NCI-H146 treated with DMSO at 0.1 percent for 48 hours (cell line): Measurements from ENCODE around the gene JAZF1.
"Not testable (repeated sequence)": the region's sequence is repeated elsewhere in the genome, so short reads cannot be mapped to it uniquely, and the experiment has no call there.

Experiments
- DNase-seq: peaks from one replicate; lab custom pipeline; 2025; ENCODE audit not compliant: unreplicated experiment; lab: John Stamatoyannopoulos, UW

Gene JAZF1

DNA sequence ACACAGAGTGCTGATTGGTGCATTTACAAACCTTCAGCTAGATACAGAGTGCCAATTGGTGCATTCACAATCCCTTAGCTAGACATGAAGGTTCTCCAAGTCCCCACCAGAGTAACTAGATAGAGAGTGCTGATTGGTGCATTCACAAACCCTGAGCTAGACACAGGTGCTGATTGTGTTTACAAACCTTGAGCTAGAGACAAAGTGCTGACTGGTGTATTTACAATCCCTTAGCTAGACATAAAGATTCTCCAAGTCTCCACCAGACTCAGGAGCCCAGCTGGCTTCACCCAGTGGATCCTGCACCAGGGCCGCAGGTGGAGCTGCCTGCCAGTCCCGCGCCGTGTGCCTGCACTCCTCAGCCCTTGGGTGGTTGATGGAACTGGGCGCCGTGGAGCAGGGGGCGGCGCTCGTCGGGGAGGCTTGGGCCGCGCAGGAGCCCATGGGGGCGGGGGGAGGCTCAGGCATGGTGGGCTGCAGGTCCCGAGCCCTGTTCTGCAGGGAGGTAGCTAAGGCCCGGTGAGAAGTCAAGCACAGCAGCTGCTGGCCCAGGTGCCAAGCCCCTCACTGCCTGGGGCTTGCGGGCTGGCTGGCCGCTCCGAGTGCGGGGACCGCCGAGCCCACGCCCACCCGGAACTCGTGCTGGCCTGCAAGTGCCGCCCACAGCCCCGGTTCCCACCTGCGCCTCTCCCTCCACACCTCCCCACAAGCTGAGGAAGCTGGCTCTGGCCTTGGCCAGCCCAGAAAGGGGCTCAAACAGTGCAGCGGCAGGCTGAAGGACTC is 323.7 kb downstream of the JAZF1 start:
- not testable (repeated sequence) for DNase-seq

DNA sequence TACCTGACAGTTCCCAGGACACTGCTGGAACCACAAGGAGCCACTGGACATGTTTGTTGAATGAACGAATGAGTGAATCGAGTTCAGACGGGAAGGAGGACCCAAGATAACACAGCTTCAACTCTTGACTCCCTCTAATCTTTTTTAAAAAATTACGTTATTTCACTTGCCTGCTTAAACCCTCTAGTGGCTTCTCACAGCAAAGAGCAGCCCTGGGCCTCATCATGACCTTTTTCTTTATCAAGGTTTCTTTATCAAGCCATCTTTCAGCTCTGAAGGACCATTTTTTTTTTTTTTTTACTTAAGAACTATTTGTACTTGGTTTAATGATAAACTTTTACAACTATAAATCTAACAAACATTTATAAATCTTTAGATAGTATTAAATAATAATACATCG is 330.1 kb downstream of the JAZF1 start:
- DNase-seq: no peak

DNA sequence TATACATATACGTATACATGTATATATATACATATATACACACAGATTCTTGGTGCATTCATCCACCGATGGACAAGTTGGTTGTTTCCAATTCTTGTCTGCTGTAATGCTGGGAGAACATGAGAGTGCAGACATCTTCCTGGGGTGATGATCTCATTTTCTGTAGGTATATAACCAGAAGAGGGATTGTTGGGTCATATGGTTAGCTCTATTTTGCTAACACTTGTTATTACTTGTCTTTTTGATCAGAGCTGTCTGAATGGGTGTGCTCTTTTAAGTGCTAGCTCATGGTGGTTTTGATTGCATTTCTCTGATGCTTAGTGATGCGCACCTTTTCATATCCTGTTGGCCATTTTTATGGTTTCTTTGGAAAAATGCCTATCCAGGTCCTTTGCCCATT is 334.2 kb downstream of the JAZF1 start:
- no peak for DNase-seq

DNA sequence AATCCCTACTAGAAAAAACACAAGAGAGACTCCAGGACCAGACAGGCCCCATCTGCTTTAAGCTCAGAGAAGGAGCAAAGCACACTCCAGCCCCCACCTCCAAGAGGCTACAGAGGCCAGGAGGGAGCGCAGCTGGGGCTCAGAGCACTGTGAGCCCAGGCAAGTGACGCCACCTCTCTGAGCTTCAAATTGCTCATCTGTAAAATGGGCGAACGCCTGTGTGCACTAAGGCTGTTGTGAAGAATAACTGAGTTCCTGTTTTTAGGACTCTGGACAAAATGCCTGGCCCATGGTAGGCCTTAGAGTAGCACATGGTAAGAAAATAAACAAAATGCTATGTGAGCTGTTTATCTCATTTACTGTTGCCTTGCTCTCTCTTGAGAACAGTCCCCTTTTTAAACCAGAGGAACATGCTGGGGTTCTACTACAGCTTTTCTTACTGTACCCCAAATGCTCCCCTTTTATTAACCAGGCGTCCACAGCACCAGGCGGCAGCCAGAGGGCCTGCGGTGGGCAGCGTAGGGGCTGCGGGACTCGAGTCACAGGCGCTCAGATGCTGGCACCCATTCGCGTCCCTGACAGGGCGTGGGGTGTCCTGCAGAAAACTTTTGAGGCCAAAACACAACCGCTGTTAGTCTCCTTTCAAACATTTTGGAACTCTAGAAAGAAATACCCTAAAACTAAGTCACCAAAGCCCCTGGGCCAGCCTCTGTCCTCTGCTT is 336.9 kb downstream of the JAZF1 start:
- no peak for DNase-seq

DNA sequence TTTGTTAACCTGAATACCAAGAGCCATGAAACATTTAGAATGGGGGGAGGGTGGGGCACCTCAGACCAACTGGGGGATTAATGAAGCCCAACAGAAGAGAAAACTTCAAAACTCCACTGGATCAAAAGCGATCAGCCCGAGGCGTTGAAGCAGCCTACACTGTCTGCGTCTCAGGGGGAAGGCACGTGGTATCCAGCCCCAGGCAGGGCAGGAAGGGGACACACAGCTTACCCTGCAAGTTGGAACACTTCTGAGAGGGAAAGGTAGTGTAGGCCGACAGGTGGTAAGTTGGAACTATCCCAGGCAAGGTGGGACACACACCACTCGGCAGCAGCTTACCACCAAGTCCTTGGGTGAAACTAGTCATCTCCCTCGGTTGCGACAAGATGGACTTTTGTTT is 337.7 kb downstream of the JAZF1 start:
- no peak for DNase-seq

DNA sequence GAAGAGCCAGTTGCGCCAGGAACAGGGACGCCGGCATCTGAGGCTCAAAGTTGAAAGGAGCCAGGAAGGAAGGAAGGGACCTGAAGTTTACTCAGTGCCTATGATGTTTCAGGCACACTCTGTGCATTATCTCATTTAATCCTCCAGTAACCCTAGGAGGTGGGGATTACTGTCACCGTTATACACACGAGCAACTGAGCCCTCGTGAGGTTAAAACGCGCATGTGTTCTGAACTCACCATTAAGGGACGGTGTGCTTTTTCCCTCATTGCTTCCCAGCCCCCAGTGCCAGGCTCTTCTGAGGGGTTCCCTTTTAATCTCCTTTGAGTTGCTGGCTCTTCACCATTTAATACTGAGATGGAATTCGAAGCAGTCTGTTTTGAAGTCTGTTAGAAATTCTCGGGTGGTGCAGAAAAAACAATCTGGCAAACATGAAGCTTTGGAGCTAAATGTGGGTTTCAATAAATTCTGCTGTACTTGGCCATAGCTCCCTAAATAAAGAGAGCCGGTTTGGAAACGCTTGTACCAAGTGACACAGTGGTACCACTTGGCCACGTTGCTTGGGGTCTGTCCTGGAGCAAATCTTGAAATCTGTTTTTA is 338.4 kb downstream of the JAZF1 start:
- DNase-seq: no peak

DNA sequence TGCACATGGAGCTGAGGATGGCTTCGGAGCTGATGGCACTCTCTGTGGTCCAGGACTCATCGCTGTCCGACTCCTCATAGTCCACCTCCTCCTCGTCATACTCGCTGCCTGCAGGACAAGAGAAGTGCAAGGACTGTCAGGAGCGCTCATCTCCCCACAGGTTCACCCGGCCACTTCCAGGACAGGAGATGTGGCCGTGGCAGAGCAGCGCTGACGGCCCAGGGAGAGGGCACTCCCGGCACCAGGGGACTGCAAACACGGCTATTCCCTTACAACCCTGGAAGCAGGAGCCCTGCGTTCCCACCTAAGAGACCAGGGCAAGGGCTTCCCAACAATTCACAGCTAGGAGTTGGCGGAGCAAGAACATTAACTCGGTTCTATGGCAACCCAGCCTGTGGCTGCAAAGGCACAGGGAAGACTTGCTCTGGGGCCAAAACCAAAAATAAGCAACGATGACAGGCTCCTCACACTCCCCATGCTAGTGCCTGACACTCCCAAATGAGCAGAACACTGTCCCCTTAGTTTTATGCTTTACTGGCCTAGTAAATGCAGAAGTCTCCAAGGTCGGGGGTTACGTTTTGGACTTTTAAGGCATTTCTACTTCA is 339.7 kb downstream of the JAZF1 start:
- no peak for DNase-seq

DNA sequence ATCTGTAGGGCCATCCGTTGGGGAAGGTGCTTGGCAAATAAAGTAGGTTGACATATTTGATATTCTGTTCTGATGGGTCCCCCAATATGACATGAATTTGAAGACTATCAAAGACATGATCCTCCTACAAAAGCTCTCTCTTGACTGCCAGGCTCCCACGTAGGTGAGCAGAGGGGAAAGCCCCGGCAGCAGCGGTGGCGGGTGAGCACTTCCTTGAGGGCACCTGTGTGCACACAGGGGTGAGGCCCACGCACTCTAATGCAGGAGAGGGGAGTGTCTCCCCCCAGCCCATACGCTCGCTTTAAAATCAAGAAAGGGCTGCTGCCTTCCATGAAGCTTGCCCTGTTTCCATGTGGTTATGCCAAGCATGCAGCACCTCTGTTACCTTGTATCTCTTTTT is 340.3 kb downstream of the JAZF1 start:
- DNase-seq: no peak

DNA sequence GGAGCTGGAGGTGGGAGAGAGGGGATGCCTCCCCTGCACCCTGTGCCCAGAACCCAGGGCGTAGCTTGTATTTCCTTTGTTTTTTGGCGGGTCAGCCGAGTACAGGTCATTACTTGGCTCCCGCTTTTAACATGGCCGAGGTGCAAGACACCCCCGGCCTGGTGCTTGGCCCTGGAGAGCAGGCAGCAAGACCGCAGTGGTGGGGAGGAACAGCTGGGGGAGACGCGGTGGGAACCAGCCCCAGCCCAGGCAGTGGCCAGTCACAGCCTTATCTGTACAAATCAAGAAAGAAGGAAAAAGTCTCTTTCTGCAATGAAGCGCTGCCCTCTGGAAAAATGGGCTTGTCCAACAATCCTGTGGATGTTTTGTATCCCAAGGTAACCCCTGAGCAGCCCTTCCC is 341.5 kb downstream of the JAZF1 start:
- DNase-seq: no peak

DNA sequence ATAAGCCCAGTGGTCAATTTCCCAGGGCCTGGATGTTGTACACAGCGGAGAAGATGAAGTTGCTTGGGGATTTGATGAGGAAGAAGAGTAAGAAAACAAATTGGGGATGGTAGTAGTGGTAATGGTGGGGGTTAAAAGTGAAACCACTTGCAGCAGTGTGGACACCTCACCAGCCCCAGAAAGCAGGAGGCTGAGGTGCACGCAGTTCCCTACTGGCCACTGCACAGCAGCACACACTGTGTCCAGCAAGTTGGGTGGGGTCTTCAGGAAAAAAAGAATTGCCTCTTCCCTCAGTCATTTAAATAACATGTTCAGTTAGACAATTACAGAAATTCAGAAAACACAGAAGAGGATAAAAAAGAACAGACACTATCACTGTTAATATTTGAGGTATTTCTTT is 344.1 kb downstream of the JAZF1 start:
- DNase-seq: no peak

DNA sequence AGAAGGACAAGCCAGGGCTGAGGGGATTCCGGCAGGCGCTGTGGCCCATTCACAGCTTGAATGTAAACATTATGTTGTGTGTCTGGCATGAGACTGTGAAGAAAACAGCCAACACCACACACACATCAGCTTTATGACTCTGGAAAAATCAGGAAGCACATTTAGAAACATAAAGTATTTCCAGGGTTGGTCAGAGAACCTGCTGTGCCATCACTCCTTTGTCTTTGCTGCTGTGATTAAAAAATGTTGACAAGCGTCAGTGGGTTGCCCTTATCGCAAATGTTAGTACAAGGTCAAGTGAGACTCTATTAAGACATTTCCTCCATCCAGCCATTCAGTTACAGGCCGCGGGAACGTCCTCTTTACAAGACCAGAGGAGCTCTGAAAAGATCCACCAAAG is 345.2 kb downstream of the JAZF1 start:
- DNase-seq: no peak

DNA sequence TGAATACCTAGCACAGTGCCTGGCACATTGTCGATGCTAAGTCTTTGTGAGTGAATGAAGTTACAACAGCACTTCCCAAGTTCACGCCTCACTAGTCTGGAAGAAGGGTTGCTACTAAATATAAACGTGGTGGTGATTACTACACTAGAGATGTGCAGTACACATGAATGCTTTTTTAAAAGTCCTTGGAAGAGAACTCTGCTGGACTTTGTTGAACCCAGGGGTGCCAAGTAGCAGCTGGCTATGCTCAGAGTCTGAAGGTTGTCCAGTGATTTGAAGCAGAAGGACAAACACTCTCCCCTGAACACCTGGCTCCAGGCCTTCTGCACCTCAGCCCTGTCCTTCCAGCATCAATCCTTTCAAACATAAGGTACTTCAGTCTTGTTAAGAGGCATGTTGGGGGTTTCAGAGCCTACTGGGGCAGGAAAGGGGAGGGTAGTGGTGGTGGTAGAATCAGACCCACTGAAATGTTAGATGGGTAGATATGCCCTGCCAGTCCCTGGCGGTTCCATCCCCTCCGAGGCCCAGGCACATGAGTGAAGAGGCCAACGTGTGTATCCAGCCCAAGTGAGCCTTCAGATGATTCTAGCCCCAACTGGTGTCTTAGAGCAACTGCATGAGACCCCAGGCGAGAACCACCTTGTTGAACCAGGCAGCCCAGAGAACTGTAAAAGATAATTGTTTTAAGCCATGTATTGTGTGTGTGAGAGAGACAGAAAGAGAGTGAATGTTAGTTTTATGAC is 346.2 kb downstream of the JAZF1 start:
- DNase-seq: no peak

DNA sequence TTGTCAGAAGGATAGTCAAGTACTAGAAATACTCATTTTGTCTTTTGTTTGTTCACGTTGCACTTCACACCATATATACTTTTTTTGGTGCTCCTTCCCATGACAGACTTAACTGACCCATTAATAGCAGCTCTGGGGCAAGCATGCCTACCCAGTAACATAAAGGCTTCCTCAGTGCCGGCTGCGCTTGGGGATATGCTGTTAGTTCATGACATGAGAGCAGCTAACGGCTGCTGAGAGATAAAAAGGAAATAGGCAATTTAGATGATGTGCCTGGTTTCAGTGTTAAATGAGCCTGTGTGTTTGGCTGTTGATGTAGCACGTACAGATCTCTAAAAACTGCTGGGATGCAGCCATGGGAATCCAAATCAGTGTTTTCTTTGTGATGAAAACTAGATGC is 354.2 kb downstream of the JAZF1 start:
- no peak for DNase-seq

DNA sequence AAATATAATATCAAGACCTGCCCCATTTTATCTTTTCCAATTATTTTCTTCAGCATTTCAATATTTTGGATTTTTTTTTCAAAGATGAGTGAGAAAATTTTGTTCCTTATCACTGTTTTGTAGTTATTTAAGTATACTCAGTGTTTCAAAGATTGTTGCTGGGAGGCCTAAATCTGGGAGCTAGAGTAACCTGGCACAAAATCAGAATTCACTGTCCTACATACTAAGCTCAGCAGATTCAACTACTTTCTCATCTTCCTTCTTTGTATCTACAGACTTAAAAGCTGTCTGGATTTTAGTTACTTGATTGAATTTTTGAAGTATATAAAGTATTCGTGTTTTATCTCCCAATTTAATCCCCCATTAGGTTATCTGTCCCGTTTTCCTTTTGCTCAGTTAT is 354.7 kb downstream of the JAZF1 start:
- DNase-seq: no peak

DNA sequence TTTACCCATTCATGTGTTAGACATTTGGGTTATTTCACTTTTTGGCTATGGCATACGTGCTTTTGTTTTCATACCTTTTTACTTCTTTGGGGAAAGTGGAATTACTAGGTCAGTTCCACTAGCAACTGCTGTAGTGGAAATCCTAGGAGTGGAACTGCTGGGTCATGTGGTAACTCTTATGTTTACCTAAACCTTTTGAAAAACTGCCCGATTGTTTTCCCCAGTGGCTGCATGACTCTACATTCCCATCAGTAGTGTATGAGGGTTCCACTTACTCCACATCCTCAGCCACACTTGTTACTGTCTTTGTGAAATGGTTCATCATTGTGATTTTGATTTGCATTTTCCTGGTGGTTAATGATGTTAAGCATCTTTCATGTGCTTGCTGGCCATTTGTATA is 358.4 kb downstream of the JAZF1 start:
- no peak for DNase-seq

DNA sequence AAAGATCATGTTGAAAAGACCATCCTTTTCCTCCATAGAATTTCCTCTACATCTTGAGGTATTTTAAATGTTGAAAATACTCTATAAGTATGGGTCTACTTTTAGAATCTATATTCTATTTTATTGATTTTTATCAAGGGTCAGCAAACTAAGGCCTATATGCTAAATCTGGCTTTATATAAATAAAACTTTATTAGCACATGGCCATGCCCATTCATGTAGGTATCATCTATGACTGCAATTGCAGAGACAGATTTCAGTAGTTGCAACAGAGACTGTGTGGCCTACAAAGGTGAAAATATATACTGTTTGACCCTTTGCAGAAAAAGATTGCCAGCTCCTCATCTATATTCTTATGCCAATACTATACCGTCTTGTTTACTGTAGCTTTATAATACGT is 367.9 kb downstream of the JAZF1 start:
- DNase-seq: no peak

DNA sequence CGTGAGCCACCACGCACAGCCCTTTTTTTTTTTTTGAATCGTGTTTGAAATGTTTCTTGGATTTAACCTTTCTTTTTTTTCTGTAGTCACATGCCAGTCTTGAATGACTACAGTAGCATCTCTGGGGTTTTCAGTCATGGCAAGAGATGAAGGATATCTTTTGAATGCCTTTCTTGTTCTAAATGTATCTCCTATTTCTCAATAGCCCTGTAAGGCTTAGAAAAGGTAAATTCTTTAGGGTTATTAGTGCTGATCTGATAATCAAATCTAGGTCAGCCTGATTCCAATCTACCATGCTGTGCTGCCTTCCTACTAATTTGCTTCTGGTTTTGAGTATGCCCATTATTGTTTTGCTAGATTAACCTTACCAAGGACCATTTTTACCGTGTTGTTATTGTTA is 370.4 kb downstream of the JAZF1 start:
- no peak for DNase-seq

DNA sequence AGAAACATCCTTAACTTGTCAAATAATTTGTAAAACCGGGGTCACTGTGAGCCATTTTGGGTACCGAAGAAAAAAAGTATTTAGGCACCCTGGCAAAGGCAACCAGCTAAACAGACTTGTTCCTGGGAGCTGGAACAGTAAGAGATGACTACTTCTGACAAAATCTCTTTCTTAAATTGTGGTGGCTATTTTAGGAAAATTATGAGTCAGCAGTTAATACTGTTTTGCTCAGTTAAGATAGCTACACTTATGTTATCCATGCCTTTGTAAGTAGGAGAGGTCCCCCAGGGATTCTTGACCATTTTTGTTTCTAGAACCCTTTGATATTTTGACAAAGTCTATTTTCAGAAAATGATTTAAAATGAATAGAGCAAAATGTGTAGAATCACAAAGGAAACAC is 372.0 kb downstream of the JAZF1 start:
- DNase-seq: no peak

DNA sequence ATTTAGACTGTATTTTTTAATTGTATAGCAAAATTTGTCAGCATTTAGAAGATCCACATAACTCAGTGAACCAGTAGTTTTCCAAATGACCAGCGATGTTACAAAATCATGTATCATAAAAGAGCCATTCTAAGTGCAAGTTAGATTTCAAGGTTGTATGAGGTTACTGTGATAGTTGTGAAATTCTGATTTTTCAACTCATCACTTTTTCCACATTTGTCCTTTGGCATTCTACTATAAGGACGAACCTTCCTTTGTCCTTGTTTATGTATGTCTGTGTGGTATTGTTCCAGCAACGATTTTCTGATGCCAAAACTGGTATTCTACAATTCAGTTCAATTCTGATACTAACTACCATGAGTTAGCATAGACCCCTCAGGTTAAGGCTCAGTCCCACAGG is 376.5 kb downstream of the JAZF1 start:
- DNase-seq: no peak

DNA sequence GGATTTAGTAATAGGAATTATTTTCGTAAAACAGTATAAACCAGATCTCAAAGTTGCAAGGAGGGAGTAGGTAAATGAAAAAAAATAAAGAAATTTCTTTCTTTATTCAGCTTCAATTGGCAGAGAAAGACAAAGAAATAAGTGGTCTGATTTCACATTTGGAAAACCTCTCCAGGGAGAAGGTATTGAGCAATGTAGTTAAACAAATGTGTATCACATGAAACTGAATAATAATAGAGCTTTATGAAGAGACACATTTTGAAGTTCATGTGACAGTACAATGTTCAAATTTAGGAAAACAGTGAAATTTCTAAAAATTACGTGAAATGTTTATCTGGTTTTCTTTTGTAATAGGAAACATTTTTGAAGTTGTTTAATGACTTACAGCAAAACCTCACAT is 377.6 kb downstream of the JAZF1 start:
- no peak for DNase-seq

DNA sequence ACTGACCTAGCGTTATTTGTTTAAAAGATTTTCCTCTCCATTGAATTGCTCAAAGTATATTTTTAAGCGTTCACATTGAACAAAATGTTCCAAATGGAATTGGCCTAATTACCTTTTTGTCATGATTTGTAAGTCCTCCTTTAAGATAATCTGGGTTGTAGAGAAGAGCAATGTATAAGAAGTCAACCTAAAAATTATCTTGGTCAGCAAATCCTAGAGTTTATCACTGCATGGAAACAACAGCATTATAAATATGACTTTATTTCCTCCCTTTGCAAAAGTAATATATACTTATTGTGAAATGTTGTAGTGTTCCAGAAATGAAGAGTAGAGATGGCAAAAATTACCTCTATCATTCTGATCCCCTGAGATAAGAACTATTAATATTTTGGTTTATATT is 381.4 kb downstream of the JAZF1 start:
- no peak for DNase-seq
